ENCODE measurements around the gene TOMM20.

TOMM20 gene

DNA sequence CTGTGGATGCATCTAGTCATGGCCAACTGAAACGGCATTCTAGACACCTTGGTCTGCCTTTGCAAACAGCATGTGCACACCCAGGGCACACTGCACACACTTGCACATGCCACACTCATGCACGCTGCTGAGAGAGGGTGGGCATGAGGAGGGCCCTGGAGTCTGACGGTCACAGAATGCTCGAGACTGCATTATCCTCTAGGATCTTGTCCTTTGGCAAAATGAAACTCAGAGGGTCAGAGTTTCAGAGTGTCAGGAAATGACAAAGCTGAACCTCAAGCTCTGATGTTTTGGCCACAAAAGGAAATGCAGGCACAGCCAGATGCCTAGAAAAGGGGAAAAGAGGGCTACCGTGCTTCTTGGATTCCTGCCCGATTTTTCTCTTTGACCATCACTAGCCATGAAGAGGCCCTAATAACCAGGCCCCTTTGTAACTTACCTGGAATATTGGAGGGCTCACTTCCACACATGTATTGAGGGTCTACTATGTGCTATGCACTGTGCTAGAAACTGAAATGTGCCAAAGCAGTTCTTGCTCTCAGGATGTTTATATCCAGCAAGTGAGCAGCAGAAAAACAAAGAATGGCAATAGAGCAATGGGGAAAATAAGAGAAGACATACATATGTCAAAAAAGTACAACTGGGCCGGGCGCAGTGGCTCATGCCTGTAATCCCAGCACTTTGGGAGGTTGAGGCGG lies 65.4 kb downstream of the TOMM20 start:
- DNase-seq (ENCODE audit: low read depth) = no peak

- DNase-seq (ENCODE audit: low read depth) = no peak
These were observed 67.8 kb downstream of the TOMM20 start for GRCh38 chr1:235060607-235061470.

Measured in stimulated activated CD8-positive, alpha-beta memory T cell treated with anti-CD3 and anti-CD28 coated beads, Interleukin-7, amount 100 ng/mL, for 24 hours (primary cell).